CD4-positive, alpha-beta T cell treated with Interleukin-4 for 4 hours (primary cell): ENCODE measurements around the gene ZNF213.
"Not testable (repeated sequence)": the region's sequence is repeated elsewhere in the genome, so short reads cannot be mapped to it uniquely, and the experiment has no call there.

Source experiments
- DNase-seq: peaks from one replicate; pipeline ENCODE4 v3.0.0-alpha.2; 2020

The ZNF213 gene

DNA sequence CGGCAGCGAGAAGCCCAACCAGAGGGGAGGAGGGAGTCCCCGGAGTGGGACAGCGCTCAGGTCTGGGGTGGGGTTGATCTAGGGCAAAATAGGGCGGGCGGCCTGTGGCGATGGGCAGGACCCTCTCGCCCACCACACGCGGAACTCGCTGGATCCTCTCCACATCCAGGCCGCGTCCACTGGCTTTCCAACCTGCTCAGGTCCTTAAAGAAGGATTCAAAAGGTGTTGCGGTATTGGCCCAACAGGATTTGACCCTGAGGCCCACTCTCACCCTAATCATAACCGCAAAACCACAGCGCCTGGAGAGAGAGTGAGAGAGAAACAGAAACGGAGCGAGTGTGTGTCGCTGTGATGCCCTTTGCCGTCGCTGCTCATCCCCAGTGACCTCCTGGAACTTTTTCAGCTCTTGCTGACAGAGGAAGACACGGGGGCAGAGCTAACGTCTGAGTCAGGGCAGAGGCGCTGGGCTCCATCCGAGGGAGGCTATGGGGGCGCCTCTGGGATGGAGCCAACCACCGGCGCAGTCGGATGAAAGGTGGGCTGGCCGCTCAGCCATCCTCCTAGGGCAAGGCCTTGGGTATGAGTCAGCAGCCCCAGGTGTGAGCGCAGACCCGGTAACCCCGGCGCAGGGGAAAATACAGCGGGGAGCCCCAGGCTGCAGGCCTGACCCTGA lies 36.5 kb downstream of the ZNF213 start:
- DNase-seq = peak; percentile 56

DNA sequence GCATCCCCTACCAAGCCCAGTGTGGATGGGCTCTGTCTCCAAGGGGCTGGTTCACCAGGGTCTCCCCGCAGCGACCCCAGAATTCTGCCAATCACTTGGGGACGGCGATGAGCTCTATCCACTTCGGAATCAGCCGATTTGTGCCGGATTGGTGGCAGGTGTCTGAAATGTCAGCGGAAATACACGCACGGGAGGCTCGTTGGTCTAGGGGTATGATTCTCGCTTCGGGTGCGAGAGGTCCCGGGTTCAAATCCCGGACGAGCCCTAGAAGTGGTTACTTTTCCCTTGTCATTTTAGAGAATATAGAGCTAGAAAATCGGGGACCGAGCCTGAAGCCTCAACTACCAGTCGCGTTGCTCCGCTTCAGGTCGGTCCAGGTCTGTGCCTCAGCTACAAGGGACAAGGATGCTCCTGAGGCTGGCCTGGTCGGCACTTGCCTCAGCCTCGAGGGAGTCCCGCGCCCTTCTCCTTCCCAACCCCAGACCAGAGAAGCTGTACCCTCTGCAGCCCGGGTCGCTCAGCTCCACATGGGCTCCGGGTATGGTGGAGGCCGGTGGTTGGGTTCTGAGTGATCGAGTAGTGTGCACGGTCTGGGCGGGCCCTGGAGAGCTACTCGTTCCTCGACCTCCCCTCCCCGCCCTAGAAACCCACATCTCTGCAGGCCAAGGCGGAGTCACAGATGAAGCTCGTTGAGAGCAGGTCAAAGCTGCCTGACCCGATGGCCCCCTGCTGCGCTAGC lies 37.2 kb downstream of the ZNF213 start:
- DNase-seq = no peak

DNA sequence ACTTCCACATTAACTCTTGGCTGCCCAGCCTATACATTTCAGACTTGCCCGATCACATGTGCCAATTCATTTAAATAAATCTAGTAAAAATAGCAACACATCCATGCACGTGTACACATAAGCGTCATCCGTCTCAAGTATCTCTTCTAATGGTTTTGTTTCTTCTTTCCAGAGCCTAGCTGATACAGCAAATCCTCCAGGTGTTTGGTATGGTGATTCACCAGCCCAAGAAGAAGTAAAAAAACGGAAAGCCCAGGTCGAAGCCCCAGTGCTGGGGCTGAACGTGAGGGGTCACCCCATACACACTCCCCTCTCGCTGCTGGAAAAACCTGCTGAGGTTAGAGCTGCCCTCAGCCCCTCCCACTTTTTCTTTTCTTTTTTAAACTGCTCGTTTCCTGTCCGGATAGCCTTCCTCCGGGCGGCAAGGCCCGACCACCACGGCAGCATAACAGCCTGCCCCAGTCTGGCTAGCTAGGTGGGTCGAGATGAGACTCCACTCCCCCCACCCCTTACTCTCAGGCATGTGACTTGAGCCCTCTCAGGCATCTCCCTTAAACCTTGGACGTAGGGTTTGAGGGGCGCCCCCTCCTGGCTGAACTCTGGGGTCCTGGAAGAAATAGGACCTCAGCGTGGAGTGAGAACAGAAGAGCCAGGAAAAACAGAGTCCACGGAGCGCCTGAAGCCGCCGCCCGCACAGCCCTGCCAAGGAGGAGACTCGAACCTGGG lies 39.2 kb downstream of the ZNF213 start:
- DNase-seq = no peak

DNA sequence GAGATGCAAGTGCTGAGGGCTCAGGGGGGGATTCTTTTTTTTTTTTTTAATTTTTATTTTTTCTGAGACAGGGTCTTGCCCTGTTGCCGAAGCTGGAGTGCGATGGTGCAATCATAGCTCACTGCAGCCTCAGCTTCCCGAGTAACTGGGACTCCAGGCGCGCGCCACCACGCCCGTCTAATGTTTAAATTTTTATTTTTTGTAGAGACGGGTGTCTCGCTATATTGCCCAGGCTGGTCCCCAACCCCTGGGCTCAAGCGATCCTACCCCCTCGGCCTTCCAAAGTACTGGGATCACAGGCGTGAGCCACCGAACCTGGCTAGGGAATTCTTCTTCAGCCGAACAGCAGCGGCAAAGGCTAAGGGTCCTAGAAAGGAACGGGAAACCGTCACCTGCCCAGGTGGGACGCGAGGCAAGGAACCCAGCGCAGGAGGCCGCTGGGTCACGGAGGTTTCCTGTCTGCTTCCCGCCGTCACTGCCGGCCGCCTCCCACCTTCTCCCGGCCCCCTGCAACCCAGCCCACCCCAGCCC lies 39.9 kb downstream of the ZNF213 start:
- DNase-seq = no peak

DNA sequence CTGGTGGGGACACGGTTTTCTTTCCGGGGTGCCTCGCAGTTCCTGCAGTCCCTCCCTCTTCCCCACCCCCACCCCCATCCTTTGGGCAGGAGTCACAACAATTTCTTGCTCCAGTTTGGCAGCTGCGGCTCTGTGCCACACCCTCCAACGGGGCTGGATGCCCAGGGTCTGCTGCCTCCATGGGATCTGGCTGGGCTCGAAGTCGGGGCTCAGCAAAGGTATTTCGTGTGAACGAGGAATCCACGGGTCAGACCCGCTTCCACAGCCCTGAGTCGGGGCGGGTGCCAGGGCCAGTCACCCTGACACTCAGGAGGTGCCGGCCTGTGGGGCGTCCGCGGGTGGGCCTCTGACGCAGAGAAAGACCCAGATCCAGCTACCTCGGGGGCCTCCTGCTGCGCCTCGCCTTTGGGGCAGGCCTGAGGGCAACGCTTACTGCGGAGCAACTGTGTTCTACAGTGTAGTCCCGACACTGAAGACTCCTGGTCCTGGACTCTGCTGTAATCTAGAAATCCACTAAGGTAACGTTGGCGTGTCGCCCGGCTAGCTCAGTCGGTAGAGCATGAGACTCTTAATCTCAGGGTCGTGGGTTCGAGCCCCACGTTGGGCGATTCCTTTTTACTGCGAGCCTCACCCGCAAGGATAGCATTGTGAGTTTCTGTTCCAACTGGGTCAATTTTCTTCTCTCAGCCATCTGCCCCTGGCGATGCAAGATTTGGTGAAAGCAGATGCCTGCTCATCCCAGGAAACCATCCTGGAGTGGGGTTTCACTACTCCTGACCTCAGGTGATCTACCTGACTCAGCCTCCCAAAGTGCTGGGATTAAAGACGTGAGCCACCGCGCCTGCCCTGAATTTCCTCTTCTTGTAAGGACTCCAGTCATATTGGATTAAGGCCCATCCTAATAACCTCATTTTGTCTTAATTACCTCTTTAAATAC lies 40.6 kb downstream of the ZNF213 start:
- DNase-seq = no peak

DNA sequence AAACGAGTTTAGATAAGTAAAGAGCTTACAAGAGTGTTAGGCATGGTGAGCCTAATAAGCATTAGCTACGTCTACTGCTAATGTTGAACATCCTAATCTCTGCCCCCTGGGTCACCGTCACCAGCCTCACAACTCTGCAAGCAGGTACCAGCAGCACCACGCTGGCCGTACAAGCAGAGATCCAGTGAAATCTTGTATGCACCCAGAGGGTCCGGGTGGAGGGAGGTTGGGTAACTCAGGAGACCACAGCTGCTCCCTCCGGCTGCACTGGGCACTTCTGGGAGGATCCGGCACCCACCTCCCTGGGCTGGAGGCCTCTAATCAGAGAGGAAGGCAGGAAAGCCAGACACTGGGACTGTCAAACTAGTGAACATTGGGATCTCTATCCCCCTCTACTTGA lies 44.8 kb downstream of the ZNF213 start:
- DNase-seq = no peak

DNA sequence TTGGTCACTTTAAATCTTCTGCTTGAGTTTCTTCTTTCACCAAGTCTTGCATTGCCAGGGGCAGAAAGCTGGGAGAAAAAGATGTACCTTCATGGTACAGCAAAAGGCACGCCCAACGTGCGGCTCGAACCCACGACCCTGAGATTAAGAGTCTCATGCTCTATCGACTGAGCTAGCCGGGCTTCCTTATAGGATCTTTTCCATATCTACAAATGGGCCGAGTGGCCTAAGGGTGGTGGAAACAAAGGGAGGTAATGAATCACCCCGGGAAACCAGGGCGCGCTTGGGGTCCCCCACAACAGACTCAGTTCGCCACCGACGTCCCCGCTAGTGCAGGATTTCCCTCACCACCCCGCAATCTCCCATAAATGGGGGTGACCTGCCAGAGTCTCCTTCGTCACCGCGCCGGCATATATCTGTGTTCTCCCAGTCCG lies 45.6 kb downstream of the ZNF213 start:
- no peak for DNase-seq

DNA sequence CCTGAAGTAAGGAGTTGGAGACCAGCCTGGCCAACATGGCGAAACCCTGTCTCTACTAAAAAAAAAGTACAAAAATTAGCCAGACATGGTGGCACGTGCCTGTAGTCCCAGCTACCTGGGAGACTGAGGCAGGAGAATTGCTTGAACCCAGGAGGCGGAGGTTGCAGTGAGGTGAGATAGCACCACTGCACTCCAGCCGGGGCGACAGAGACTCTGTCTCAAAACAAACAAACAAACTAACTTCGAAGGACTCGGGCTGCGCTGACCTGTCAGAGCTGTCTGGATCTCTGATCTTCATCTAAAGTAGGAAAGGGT lies 47.4 kb downstream of the ZNF213 start:
- DNase-seq = not testable (repeated sequence)

DNA sequence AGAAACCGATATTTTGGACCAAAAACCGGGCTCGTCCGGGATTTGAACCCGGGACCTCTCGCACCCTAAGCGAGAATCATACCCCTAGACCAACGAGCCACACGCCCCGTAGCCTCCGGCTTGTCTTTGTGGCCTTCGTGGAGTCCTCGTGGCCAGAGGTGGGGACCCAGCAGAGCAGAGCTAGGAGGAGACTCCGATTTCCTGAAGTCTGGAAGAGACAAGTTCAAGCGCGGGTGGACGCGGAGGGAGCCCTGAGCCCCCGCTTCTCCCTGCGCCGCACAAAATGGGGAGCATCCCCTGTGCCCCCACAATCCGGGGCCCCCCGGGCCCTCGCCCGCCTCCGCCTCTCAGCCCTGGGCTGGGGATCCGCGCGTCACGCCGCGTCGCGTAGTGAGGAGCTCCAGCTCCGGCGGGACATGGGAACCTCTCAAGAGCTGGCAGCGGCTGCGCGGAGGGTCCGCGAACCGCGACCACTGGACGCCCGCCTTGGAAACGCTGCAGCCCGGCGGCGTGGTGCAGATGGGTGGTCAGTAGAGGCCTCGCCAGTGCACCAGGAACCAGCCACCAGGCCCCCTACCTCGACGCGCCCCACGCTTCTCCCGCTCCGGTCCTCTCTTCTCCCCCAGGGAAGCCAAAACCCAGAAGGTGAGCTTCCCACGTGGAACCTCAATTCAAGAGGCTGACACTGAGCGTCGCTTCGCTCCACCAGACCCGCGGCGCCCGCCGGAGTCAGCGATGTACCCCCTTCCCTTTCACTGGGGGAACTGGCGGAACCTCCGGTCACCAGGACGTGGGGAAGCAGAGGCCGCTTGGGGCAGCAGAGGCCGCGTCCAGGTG lies 48.0 kb downstream of the ZNF213 start:
- DNase-seq = no peak

DNA sequence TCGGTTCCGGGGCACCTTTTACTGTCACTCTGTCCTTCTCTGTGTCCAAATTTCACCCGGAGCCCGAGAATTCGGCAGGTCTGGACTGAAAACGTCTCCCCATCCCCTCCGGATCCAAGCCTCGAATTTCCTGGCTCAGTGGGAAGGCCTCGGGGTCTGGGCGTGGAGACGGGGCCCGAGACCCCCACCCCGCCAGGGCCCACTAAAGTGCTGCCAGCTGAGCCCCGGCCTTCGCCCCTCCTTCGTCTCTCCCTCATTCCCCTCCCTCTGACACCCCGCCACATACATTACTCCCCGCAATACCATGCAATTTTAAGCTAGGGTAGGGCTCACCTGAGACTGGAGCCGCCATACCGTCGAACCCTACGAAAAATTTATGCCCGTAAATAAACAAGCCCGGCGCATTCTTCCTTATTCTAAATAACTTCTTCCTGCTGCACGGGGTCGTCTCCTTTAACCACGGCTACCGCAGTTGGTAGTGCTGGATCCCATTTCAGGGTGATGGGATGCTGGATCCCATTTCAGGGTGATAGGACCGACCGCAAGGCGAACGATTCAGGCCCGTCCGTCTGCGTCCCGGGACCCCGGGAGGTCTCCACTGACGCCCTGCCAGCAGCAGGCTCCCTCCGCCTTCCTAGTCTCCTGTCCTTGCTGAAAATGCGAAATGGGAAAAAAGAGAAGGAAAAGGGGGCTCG lies 48.8 kb downstream of the ZNF213 start:
- DNase-seq = no peak

DNA sequence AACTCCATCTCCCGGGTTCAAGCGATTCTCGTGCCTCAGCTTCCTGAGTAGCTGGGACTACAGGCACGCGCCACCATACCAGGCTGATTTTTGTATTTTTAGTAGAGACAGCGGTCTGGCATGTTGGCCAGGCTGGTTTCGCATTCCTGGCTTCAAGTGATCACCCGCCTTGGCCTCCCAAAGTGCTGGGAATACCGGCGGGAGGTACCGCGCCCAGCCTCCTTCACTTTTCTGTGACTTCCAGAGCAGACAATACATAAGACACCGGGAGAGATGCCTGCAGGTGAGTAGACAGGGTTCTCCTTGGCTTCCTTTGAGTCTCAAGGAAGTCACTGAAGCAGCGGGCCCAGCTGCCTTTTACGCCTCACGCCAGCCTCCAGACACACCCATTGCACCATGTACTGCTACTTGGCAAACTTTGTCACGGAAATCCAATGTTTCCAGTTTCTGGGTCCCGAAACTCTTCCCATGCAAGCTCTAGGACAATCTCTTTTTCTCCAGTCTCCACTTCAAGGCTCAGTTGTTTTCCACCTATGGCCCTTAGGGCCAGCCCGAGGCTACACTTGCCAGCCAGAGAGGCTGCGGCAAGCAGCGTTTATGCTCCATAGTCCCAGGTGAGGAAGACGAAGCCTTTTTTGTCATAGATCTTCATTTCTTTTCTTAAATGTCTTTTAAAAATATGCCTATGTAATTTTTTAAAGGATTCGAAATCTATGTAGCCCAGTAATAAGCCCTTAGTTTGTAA lies 52.3 kb downstream of the ZNF213 start:
- DNase-seq = no peak

DNA sequence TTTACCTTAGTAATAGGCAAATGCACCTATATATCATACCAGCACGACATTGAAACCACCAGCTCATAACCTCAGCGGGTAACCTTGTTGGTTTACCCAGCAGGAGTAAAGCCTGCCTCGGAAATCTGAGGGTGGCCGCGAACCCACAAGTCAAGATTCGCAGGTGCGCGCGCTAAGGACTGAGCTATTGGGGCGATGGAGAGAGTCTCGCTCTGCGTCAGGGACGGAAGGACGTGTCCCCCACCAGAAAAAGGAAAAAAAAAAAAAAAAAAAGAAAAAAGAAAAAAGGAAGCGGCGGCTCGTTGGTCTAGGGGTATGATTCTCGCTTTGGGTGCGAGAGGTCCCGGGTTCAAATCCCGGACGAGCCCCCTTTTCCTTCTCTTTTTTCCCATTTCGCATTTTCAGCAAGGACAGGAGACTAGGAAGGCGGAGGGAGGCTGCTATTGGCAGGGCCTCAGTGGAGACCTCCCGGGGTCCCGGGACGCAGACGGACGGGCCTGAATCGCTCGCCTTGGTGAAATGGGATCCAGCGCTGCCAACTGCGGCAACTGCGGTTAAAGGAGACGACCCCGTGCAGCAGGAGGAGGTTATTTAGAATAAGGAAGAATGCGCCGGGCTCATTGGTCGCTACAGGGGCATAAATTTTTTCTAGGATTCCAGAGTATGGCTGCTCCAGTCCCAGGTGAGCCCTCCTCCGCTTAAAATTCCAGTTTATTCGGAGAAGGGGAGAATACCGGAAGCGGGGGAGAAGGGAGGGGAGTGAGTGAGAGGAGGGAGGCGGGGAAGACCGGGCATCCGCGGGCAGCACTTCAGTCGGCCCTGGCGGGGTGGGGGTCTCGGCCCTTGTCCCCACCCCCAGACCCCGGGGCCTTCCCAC lies 53.2 kb downstream of the ZNF213 start, which contains the start of gene OR1F1:
TSS of gene OR1F1 (plus strand) at position 407 of the 877 bp plus-strand sequence.
- DNase-seq = peak; percentile 25

DNA sequence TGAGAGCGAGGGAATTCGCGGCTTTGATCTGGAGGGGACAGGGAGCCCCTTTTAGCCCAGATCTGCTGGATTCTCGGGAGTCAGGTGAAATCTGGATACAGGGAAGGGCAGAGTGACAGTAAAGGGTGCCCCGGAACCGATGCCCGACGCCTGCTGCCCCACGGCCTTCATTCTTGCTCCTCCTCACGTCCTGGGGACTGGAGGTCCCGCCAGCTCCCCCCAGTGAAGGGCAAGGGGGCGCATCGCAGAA lies 53.8 kb downstream of the ZNF213 start:
- DNase-seq = no peak

DNA sequence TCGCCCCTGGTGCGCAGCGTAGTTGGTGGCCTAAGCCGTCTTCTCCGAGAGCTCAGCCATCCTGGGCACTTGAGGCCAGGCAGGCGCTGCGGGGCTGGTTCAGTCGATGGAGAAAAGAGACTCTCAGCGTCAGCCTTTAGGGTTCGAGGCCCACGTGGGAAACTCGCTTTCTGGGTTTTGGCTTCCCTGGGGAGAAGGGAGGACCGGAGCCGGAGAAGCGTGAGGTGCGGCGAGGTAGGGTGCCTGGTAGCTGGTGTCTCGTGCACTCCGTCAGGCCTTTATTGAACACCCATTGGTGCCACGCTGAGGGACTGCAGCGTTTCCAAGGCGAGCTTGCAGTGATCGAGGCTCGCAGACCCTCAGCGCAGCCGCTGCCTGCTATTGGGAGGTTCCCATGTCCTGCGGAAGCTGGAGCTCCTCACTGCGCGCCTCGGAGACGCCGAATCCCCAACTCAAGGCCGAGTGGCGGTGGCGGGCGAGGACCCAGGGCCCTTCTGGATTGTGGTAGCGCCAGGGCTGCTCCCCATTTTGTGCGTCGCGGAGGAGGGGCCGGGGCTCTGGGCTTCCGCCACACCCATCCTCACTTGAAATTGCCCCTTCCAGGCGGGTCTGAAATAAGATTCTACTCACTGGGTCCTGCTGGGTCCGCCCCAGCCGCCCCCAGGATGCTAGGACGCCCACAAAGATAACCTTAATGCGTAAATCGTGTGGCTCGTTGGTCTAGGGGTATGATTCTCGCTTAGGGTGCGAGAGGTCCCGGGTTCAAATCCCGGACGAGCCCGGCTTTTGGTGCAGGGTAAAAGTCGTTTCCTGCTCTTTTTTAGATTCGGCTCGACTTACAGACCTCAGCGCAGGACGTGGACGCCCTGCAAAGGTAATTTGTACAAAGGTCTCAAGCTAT lies 54.3 kb downstream of the ZNF213 start:
- DNase-seq = no peak

DNA sequence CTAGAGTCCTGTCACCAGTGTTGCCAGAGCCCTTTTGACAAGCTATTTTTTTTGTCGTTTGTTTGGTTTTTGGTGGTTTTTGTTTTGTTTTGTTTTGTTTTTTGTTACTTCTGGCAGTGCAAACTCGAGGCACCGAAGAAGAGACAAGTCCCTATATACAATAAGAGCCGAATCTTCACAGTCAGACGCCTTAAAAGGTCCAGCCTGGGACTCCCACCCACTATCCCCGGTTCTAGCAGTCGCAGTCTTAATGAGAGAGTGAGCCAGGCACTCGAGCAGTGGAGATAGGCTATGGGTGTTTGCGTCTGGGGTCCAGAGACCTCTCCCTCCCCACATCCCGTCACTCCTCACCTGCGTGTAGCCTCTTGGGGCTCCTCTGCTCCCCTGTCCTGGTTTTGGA lies 55.0 kb downstream of the ZNF213 start:
- DNase-seq = no peak

DNA sequence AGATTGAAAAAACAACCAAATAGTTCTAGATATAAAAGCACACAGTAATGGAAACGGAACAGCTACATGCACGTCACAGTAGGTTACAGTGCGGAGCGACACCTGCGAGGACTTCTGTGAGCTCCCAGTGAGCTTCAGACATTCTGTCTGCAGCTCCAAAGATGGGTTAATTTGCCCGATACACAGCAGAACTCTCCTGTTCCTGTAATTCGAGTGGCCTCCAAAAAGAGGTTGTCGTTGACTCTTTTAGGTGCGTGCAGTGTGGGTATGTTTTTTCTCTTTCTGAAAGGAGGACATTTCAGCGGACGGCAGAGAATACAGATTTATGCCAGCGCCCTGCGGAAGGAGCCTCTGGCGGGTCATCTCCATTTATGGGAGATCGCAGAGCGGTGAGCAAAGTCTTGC lies 56.1 kb downstream of the ZNF213 start:
- no peak for DNase-seq
